Natural killer cell (primary cell): ENCODE results near the gene NCS1. TPM values are rescaled to one million over a fixed set of nuclear protein-coding genes. Genes with fewer than 3 reads are reported as not detected.

Source experiments
- ATAC-seq, 3 donors: fragments of 150-1000 bp in 2 of 3; fragments of 200-7000 bp in 1 of 3; cut with Tn5 transposase; 1 replicate in 1 of 3; 2 replicates in 2 of 3; pipeline ENCODE4 v1.10.0; 2021; ENCODE audit warnings: mild to moderate bottlenecking in 2 of 3, moderate library complexity in 2 of 3
- DNase-seq, 2 donors: peaks; one replicate each; pipeline versions ENCODE4 v3.0.0 to v3.0.0-alpha.2; 2013 to 2021; ENCODE audit warnings: mixed read lengths in 1 of 2
- H3K27ac ChIP-seq: one replicate; pipeline ENCODE4 v1.5.1; 2013; ENCODE audit warnings: mild to moderate bottlenecking, low read length
- H3K27me3 ChIP-seq: one replicate; pipeline ENCODE4 v1.6.1; 2013; ENCODE audit warnings: low read length; ENCODE audit not compliant: control insufficient read depth, insufficient read depth
- H3K36me3 ChIP-seq: one replicate; pipeline ENCODE4 v1.6.1; 2013; ENCODE audit warnings: low read length; ENCODE audit not compliant: control insufficient read depth, insufficient read depth
- H3K4me1 ChIP-seq: one replicate; pipeline ENCODE4 v1.6.1; 2013; ENCODE audit warnings: low read length; ENCODE audit not compliant: control insufficient read depth, insufficient read depth
- H3K4me3 ChIP-seq: one replicate; pipeline ENCODE4 v1.5.1; 2013; ENCODE audit warnings: low read length
- H3K9me3 ChIP-seq: one replicate; pipeline ENCODE4 v1.6.1; 2013; ENCODE audit warnings: low read length; ENCODE audit not compliant: control insufficient read depth, insufficient read depth
- H3K27ac Mint-ChIP-seq, 2 donors: one replicate each; pipeline ENCODE4 v1.8.0; 2022; ENCODE audit warnings: mild to moderate bottlenecking in 2 of 2, mixed read lengths in 2 of 2, moderate library complexity in 1 of 2
- H3K27me3 Mint-ChIP-seq, 2 donors: one replicate each; pipeline ENCODE4 v1.8.0; 2022; ENCODE audit warnings: low read depth in 2 of 2, mixed read lengths in 2 of 2
- H3K36me3 Mint-ChIP-seq: one replicate; pipeline ENCODE4 v1.8.0; 2022; ENCODE audit warnings: mixed read lengths
- H3K4me1 Mint-ChIP-seq, 2 donors: one replicate each; pipeline ENCODE4 v1.8.0; 2022; ENCODE audit warnings: mixed read lengths in 2 of 2
- H3K4me3 Mint-ChIP-seq: one replicate; pipeline ENCODE4 v1.8.0; 2022; ENCODE audit warnings: mild to moderate bottlenecking, moderate library complexity, mixed read lengths
- H3K9me3 Mint-ChIP-seq, 2 donors: one replicate each; pipeline ENCODE4 v1.8.0; 2022; ENCODE audit warnings: mixed read lengths in 2 of 2
- CTCF ChIP-seq: fragments of 200-600 bp; IDR thresholded peaks from one replicate; pipeline ENCODE4 v1.8.0; 2022; ENCODE audit warnings: antibody characterized with exemption
- WGBS: methylation state at CpG from one replicate; pipeline ENCODE4 v1.1.7; 2013; ENCODE audit warnings: missing lambda C conversion rate; ENCODE audit not compliant: insufficient coverage; 5-methylcytosine and 5-hydroxymethylcytosine counted together
- intact Hi-C: fragments of 100-400 bp; cut with micrococcal nuclease; formaldehyde crosslinking; loops from one replicate; pipeline ENCODE4 v1.14.2; 2022
- total RNA-seq, 4 donors: library from RNA; stranded (reverse); fragments of 120-200 nt in 1 of 4; gene quantifications; one replicate each; pipeline versions ENCODE4 v1.2.3 to v1.2.4, GENCODE V29; 2013 to 2022

Gene NCS1
- total RNA-seq, 3 donors from 2014 or later (not counting 1 experiment from before 2014, with no cell fraction given) = 1.4 to 2.4 (median 1.5) TPM

- intact Hi-C loops = no loop called here
- no peak within 1 kb of the TSS for H3K27ac Mint-ChIP-seq
- ATAC-seq (peak in 1 of 3 donors; percentile 25), DNase-seq (no peak)
- Histone ChIP-seq H3K27me3 (peaks cover 22% of the 10 kb centered on the region), H3K27ac (no peak within 1 kb of the TSS), H3K9me3 (no peaks in the 10 kb centered on the region), H3K4me3 (no peak within 1 kb of the TSS), H3K36me3 (no peaks in the 10 kb centered on the region), H3K4me1 (no peaks in the 10 kb centered on the region)
- TF ChIP-seq CTCF = no peak
- WGBS = 3% methylated on average over 89 of the region's 89 CpGs
- H3K27me3 Mint-ChIP-seq = peaks cover 48 to 70% of the 10 kb centered on the region in 2 donors
- no peak within 1 kb of the TSS for H3K4me3 Mint-ChIP-seq
- H3K4me1 Mint-ChIP-seq = no peaks in the 10 kb centered on the region
- H3K36me3 Mint-ChIP-seq = no peaks in the 10 kb centered on the region
- no peaks in the 10 kb centered on the region for H3K9me3 Mint-ChIP-seq
These were observed 93.4 kb downstream of the NCS1 start, which contains the start of gene HMCN2 for GRCh38 chr9:130265431-130266235. Gene HMCN2 (plus strand): TSS chr9:130265760. CDS start chr9:130265879, 119 bp downstream.

- Histone ChIP-seq H3K27me3 (peaks cover 22% of the 10 kb centered on the region), H3K4me3 (no peak overlapping the region), H3K4me1 (no peaks in the 10 kb centered on the region), H3K36me3 (no peaks in the 10 kb centered on the region), H3K9me3 (no peaks in the 10 kb centered on the region), H3K27ac (no peak overlapping the region)
- no peaks in the 10 kb centered on the region for H3K36me3 Mint-ChIP-seq
- no peak for TF ChIP-seq CTCF
- no peaks in the 10 kb centered on the region for H3K4me1 Mint-ChIP-seq
- DNase-seq = no peak
- H3K9me3 Mint-ChIP-seq = no peaks in the 10 kb centered on the region
- no peak overlapping the region for H3K4me3 Mint-ChIP-seq
- H3K27ac Mint-ChIP-seq = no peak overlapping the region
- no peak for ATAC-seq
- WGBS = 28% methylated on average over 41 of the region's 41 CpGs
- H3K27me3 Mint-ChIP-seq = peaks cover 51 to 77% of the 10 kb centered on the region in 2 donors
- intact Hi-C loops = no loop called here
These were observed 94.3 kb downstream of the NCS1 start for GRCh38 chr9:130266236-130267098.

- no peaks in the 10 kb centered on the region for H3K4me1 ChIP-seq
- peaks cover 22% of the 10 kb centered on the region for H3K27me3 ChIP-seq
- Mint-ChIP-seq H3K36me3 (no peaks in the 10 kb centered on the region), H3K4me3 (no peak overlapping the region), H3K27ac (no peak overlapping the region), H3K9me3 (no peaks in the 10 kb centered on the region), H3K27me3 (peaks cover 51 to 84% of the 10 kb centered on the region in 2 donors), H3K4me1 (no peaks in the 10 kb centered on the region)
- WGBS = 84% methylated on average over 5 of the region's 5 CpGs
- no peaks in the 10 kb centered on the region for H3K9me3 ChIP-seq
- no peak overlapping the region for H3K4me3 ChIP-seq
- ATAC-seq (no peak), DNase-seq (no peak)
- no peak for TF ChIP-seq CTCF
- intact Hi-C loops = no loop called here
- no peaks in the 10 kb centered on the region for H3K36me3 ChIP-seq
- no peak overlapping the region for H3K27ac ChIP-seq
These were observed 95.7 kb downstream of the NCS1 start for GRCh38 chr9:130267930-130268329.
